ENCODE results near the gene MYBBP1A.

Gene MYBBP1A

GRCh38 chr17:4514779-4515178, 40.4 kb downstream of the MYBBP1A start:
- DNase-seq, result no peak

DNA sequence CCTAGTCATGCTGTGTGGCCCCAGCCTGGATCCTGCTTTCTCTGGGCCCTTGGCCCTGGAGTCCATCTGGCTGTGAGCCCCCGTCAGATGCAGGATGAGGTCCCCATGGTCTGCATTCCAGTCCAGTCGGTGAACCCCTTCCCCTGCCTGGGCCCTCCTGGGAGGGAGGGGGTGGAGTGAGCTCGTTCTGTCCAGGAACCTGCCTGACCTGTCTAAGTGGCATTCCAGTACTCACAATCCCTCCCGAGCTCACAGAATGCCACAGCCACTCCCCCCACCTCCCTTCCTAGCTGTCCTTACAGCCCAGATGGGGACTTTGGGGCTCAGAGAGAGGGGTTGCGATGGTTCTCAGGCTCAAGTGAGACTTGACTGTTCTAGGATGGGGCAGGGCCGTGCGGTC, 41.0 kb downstream of the MYBBP1A start:
- no peak for DNase-seq

- no peak for DNase-seq
Observed at GRCh38 chr17:4513113-4514032, 41.8 kb downstream of the MYBBP1A start.

- DNase-seq, result no peak
Observed at GRCh38 chr17:4512156-4513112, 42.8 kb downstream of the MYBBP1A start.

- peak in 5 of 14 donors; percentile 13 to 46 (median 24) for DNase-seq
Observed at GRCh38 chr17:4511199-4511932, 43.8 kb downstream of the MYBBP1A start.

- DNase-seq, result peak in 2 of 14 donors; percentile 37 to 43
Observed at GRCh38 chr17:4510618-4510941, 44.6 kb downstream of the MYBBP1A start.

- DNase-seq, result no peak
Observed at GRCh38 chr17:4509923-4510617, 45.1 kb downstream of the MYBBP1A start.

DNA sequence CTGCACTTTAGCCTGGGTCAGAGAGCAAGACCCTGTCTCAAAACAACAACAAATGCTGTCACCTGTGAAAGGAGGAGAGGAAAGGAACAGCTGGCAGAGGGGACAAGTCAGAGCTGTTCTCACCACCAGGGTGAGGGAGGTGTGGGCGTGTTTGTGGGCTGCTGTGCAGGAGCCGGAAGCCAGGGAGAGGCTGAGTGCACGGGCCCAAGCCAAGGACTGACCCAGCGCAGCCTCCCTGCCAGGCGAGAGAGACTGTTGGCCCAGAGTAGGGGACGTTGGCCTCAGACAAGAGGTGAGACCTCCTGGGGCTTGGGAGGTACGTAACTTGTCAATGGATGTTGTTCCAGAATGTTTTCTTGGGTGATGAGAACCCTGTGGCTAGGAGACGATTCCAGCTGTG, 45.8 kb downstream of the MYBBP1A start:
- peak in 1 of 14 donors; percentile 18 for DNase-seq

DNA sequence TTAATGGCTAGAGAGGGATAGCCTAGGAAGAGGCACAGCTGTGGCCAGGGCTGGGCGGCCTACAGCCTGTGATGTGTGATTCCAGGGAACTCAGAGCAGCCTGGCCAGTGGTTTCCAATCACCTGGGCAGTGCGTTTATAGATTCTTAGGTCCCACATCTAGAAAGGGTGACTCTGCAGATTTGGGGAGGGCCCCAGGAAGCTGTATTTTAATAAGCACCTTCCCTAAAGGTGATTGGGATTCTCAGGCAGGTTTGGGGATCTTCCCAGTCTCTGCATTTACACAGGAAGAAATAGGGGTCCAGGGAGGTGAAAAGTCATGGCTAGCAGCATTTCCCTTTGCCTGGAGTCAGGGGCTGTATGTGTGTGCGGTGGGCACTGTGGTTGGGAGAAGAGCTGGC, 47.0 kb downstream of the MYBBP1A start:
- DNase-seq, result no peak

DNA sequence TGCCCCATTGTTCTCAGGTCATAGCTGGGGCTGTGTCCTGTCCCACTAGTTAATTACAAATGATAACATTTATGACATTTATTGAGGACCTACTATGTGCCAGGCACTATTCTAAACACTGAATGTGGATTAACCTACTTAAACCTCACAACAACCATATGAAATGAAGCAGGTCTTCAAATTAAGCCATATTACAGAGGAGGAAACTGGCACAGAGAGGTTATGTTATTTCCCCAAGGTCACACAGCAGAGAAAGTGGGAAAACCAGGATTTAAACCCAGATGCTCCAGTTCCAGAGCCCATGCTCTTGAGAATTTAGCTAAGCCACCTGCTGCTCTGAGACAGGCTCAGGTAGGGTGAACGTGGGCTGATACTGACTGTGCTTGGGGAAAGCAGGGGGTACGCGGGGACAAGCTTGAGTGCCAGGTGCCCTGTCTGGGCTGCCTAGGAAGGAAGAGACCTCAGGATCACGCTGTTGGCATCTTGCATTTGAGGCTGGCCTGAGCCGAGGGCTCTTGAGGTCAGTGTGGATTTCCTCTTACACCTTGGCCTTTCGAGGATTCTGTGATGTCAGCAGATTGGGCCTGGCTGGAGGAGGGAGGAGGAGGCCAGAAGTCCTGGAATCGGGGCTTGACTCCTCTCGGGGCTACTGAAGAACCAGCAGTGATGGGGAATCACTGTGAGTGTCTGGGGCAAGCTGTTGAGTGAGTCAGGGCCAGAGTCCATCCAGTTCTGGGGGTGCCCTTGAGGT, 47.6 kb downstream of the MYBBP1A start:
- no peak for DNase-seq

DNA sequence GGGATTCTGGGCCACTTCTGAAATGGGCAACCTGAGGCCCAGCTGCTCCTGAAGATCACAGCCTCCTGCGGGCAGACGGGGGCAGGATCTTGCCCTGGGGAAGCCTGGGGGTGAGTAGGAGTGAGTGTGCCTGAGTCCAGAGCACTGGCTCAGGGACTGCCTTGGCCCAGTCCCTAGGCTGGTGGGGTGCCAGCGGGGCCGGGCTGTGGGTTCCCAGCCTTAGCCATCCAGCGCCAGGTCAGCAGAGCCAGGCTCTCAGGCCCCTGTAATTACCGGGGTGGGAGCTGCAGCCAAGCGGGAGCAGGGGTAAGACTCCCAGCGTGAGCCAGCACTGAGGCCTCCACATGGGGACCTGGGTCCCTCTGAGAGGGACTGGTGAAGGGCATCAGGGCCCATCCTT, 48.3 kb downstream of the MYBBP1A start:
- DNase-seq, result peak in 3 of 14 donors; percentile 18 to 46 (median 42)

GRCh38 chr17:4506175-4506813, 48.9 kb downstream of the MYBBP1A start:
- DNase-seq, result no peak

- no peak for DNase-seq
Observed at GRCh38 chr17:4505187-4505586, 50.0 kb downstream of the MYBBP1A start.

DNA sequence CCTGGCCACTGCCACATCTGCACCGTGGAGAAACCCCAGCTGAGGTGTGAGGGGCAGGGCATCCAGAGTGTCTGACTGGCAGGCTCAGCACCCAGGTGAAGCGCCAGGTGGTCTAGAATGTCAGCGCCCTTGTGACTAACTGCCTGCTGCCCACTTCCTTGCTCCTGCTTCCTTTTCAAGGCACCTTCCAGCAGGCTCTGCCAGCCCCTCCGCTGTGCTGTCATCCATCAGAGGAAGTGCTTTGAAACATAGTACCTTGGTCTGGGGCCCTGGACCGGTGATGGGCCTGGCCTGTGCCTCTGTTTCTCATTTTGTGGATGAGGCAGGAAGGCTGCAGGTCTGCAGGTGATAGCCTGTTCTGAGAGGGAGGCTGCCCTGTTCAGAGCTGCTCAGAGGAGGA, 51.0 kb downstream of the MYBBP1A start:
- no peak for DNase-seq

GRCh38 chr17:4503283-4504025, 51.7 kb downstream of the MYBBP1A start:
- no peak for DNase-seq

- DNase-seq, result no peak
Observed at GRCh38 chr17:4502466-4503154, 52.6 kb downstream of the MYBBP1A start.

DNA sequence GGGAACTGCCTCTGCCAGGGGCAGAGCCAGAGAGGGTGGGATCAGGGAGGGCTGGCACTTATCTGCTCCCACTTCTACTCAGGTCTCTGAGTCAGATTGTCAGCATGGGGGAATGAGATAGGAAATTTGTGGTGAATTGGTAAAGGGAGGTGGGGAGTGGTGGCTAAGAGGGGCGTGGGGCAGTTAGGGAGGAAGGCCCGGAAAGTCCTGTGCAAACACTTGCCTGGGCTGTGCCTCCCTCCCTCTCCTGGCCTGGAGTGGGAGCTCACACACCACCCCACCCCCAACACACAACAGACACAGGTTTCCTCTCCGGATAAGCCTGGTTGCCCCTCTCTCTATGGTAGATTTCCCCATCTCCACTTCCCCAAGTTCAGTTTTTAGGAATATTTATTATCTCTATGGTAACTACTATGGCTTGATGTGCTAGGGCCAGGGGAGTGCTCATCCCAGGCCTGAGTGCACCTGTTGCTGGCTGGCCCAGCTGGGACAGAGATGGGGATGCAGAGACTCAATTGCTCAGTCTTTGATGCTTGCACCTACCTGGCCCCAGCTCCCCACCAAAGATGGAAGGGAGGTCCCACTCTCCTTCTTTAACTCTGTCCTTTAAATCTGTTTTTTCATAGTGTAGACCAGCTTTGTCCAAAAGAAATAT, 53.8 kb downstream of the MYBBP1A start:
- no peak for DNase-seq

DNA sequence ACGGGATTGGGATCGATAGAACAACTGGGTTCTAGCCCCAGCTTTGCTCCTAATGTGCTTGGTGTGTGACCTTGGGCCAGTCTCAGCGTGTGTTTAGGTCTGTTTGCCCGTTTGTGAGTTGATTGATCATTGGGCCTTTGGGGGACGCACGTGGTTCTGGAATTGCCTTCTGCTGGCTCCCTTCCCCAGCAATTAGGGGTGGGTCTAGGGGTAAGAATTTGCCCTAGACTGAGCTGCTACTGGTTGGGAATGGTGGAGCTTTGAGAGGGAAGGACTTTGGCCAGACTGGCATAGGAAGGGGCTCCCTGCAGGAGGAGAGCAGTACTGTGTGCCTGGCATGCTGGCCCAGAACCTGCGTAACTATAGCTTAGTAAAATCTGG, 55.0 kb downstream of the MYBBP1A start:
- DNase-seq, result no peak
